ENCODE results near the gene SLC5A2.

The SLC5A2 gene

DNA sequence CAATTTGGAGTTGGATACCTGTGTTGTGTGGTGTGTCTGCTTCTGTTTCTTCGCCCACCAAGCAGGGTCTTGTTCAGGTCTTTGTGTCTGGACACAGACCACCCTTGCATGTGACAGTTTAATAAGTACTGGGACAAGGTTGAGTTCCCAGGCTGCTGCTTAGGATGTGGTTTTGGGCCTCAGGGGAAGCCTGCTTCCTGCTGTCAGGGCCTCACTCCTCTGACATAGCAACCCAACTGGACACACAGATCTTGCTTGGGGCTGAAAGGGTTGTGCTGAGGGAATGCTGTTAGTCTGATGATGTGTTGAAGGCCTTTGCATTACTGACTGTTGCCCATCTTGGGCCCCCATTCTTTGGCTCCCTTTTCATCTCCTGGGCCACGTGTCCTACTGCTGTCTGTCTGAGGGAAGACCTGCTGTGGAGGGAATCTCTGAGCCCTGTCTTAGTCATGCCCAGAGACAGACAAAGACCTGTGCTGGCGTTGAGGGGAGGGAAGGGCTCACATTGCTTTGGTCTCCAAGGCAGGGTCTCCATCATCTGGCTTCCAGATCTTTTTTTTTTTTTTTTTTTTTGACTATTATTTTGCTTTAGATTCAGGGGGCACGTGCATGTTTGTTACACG is 15.7 kb upstream of the SLC5A2 start:
- TF ChIP-seq ZNF8 (CRISPR knock-in tag; IDR thresholded peaks at IDR 0.05) = no peak
- no peak for TF ChIP-seq CSDC2 (CRISPR knock-in tag; IDR thresholded peaks at IDR 0.05)
- TF ChIP-seq CSRNP3 (CRISPR knock-in tag; IDR thresholded peaks at IDR 0.05) = no peak
- no peak for TF ChIP-seq PPARA (CRISPR knock-in tag; IDR thresholded peaks at IDR 0.05; ENCODE audit: borderline replicate concordance)
- TF ChIP-seq PATZ1 (CRISPR knock-in tag; IDR thresholded peaks at IDR 0.05; ENCODE audit: borderline replicate concordance) = no peak
- no peak for TF ChIP-seq OSR1 (CRISPR knock-in tag; IDR thresholded peaks at IDR 0.05)
- TF ChIP-seq ZNF565 (CRISPR knock-in tag; conservative IDR thresholded peaks at IDR 0.05; ENCODE audit: low read depth) = no peak
- TF ChIP-seq POU6F1 (CRISPR knock-in tag; IDR thresholded peaks at IDR 0.05; ENCODE audit: borderline replicate concordance, low read depth) = no peak
- TF ChIP-seq BACH2 (CRISPR knock-in tag; IDR thresholded peaks at IDR 0.05; ENCODE audit: borderline replicate concordance) = no peak
- TF ChIP-seq ARNTL (CRISPR knock-in tag; IDR thresholded peaks at IDR 0.05; ENCODE audit: borderline replicate concordance, low read depth) = no peak
- no peak for TF ChIP-seq ESRRG (CRISPR knock-in tag; IDR thresholded peaks at IDR 0.05)
- no peak for ATAC-seq

DNA sequence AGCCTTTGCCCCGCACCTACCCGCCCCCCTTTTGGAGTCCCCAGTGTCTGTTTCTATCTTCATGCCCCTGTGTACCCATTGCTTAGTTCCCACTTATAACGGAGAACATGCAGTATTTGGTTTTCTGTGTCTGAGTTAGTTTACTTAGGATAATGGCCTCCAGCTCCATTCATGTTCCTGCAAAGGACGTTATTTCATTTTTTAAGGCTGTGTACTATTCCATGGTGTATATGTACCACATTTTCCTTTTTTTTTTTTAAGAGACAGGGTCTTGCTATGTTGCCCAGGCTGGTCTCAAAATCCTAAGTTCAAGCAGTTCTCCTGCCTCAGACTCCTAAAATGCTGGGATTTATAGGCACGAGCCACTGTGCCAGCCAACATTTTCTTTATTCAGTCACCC is 15.1 kb upstream of the SLC5A2 start:
- ATAC-seq = no peak
- TF ChIP-seq CSRNP3 (CRISPR knock-in tag; IDR thresholded peaks at IDR 0.05) (no peak), ZFP3 (CRISPR knock-in tag; IDR thresholded peaks at IDR 0.05) (no peak), ZNF8 (CRISPR knock-in tag; IDR thresholded peaks at IDR 0.05) (peak; percentile 50; the same call in 1 of the 2 replicates), GLIS3 (CRISPR knock-in tag; IDR thresholded peaks at IDR 0.05) (no peak), ESRRG (CRISPR knock-in tag; IDR thresholded peaks at IDR 0.05) (no peak)
- TF ChIP-seq, protein P1, sequence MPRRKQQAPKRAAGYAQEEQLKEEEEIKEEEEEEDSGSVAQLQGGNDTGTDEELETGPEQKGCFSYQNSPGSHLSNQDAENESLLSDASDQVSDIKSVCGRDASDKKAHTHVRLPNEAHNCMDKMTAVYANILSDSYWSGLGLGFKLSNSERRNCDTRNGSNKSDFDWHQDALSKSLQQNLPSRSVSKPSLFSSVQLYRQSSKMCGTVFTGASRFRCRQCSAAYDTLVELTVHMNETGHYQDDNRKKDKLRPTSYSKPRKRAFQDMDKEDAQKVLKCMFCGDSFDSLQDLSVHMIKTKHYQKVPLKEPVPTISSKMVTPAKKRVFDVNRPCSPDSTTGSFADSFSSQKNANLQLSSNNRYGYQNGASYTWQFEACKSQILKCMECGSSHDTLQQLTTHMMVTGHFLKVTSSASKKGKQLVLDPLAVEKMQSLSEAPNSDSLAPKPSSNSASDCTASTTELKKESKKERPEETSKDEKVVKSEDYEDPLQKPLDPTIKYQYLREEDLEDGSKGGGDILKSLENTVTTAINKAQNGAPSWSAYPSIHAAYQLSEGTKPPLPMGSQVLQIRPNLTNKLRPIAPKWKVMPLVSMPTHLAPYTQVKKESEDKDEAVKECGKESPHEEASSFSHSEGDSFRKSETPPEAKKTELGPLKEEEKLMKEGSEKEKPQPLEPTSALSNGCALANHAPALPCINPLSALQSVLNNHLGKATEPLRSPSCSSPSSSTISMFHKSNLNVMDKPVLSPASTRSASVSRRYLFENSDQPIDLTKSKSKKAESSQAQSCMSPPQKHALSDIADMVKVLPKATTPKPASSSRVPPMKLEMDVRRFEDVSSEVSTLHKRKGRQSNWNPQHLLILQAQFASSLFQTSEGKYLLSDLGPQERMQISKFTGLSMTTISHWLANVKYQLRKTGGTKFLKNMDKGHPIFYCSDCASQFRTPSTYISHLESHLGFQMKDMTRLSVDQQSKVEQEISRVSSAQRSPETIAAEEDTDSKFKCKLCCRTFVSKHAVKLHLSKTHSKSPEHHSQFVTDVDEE (CRISPR knock-in tag; IDR thresholded peaks at IDR 0.05) = no peak

DNA sequence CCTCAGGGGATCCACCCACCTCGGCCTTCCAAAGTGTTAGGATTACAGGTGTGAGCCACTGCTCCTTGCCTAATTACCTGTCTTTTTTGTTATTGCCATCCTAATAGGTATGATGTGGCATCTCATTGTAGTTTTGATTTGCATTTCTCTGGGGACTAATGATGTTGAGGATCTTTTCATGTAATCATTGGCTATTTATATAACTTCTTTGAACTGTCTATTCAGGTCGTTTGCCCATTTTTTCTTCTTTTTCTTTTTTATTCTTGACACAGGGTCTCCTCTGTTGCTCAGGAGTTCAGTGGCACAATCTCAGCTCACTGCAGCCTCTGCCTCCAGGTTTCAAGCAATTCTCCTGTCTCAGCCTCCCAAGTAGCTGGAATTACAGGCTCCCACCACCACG is 12.3 kb upstream of the SLC5A2 start:
- ATAC-seq = no peak
- TF ChIP-seq, protein P2, sequence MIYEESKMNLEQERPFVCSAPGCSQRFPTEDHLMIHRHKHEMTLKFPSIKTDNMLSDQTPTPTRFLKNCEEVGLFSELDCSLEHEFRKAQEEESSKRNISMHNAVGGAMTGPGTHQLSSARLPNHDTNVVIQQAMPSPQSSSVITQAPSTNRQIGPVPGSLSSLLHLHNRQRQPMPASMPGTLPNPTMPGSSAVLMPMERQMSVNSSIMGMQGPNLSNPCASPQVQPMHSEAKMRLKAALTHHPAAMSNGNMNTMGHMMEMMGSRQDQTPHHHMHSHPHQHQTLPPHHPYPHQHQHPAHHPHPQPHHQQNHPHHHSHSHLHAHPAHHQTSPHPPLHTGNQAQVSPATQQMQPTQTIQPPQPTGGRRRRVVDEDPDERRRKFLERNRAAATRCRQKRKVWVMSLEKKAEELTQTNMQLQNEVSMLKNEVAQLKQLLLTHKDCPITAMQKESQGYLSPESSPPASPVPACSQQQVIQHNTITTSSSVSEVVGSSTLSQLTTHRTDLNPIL (CRISPR knock-in tag; IDR thresholded peaks at IDR 0.05; ENCODE audit: low read depth) = no peak
- no peak for TF ChIP-seq ZNF565 (CRISPR knock-in tag; conservative IDR thresholded peaks at IDR 0.05; ENCODE audit: low read depth)
- TF ChIP-seq ESRRG (CRISPR knock-in tag; IDR thresholded peaks at IDR 0.05) = no peak
- TF ChIP-seq CSDC2 (CRISPR knock-in tag; IDR thresholded peaks at IDR 0.05) = no peak
- no peak for TF ChIP-seq ZNF70 (CRISPR knock-in tag; IDR thresholded peaks at IDR 0.05)
- TF ChIP-seq ARNTL (CRISPR knock-in tag; IDR thresholded peaks at IDR 0.05; ENCODE audit: borderline replicate concordance, low read depth) = no peak
- no peak for TF ChIP-seq POU6F1 (CRISPR knock-in tag; IDR thresholded peaks at IDR 0.05; ENCODE audit: borderline replicate concordance, low read depth)
- no peak for TF ChIP-seq BACH2 (CRISPR knock-in tag; IDR thresholded peaks at IDR 0.05; ENCODE audit: borderline replicate concordance)
- TF ChIP-seq, protein P1 (CRISPR knock-in tag; IDR thresholded peaks at IDR 0.05) = no peak
- TF ChIP-seq PATZ1 (CRISPR knock-in tag; IDR thresholded peaks at IDR 0.05; ENCODE audit: borderline replicate concordance) = no peak
- no peak for TF ChIP-seq GLIS3 (CRISPR knock-in tag; IDR thresholded peaks at IDR 0.05)
- no peak for TF ChIP-seq OSR1 (CRISPR knock-in tag; IDR thresholded peaks at IDR 0.05)

All from SK-N-SH treated with all-trans-retinoic acid at 6 μM for 48 hours (cell line).